ENCODE results near the gene SARDH. TPM values are rescaled to one million over a fixed set of nuclear protein-coding genes. Genes with fewer than 3 reads are reported as not detected.

Gene SARDH
- total and polyA plus RNA-seq, 2 of the 8 experiments (the other 6 are each of a cell fraction or from before 2014, with no cell fraction given), result 6.4 to 7.4 TPM

GRCh38 chr9:133777871-133778270 is 39.7 kb upstream of the SARDH start:
- H3K9ac ChIP-seq (replicated peaks in 1 of 4; ENCODE audit: extremely low read depth in 1 of 4, low read depth in 3 of 4, low read length in 3 of 4), result no peak overlapping the region
- H2BK20ac ChIP-seq (ENCODE audit: low read length), result no peak overlapping the region
- H2BK120ac ChIP-seq (replicated peaks; ENCODE audit: low read depth, low read length), result no peak overlapping the region
- no peaks in the 10 kb centered on the region for H3K9me3 ChIP-seq (ENCODE audit: insufficient read depth in 2 of 2, low read depth in 1 of 2, low read length in 1 of 2)
- H3K79me2 ChIP-seq (ENCODE audit: control insufficient read depth in 1 of 2, insufficient read depth in 2 of 2, low read length in 2 of 2), result no peaks in the 10 kb centered on the region
- no peaks in the 10 kb centered on the region for H3K79me1 ChIP-seq (ENCODE audit: low read depth, low read length)
- ChIA-PET CTCF (ENCODE audit: partially characterized antibody) (interaction anchor here (0.6 to 6.5 kb wide), 7 partner anchors 10 to 217 kb away, joined by 3 to 44 read pairs (median 6); partner anchors contain the start of gene SARDH), POLR2A (ENCODE audit: partially characterized antibody) (no interaction called here)
- H2AK5ac ChIP-seq (ENCODE audit: low read depth, low read length), result no peak overlapping the region
- H3K56ac ChIP-seq (replicated peaks; ENCODE audit: insufficient read length, low read depth, low read length), result no peak overlapping the region
- H3K4me3 ChIP-seq (ENCODE audit: extremely low read depth in 1 of 4, insufficient read depth in 2 of 4, low read depth in 3 of 4, low read length in 4 of 4), result no peak overlapping the region
- H3K14ac ChIP-seq (ENCODE audit: insufficient read length), result no peak overlapping the region
- no peak overlapping the region for H4K91ac ChIP-seq (replicated peaks; ENCODE audit: insufficient read length, low read length)
- no peak overlapping the region for H3K4me2 ChIP-seq (ENCODE audit: insufficient read depth in 1 of 2, low read depth in 2 of 2, low read length in 2 of 2)
- H3K4me1 ChIP-seq (replicated peaks in 1 of 4; ENCODE audit: control insufficient read depth in 3 of 4, insufficient read depth in 4 of 4, low read length in 3 of 4), result no peaks in the 10 kb centered on the region
- no peak overlapping the region for H3K27ac ChIP-seq (ENCODE audit: low read depth, low read length)
- no peak overlapping the region for H2BK15ac ChIP-seq (ENCODE audit: low read length)
- H2AFZ ChIP-seq (ENCODE audit: low read length), result no peak overlapping the region
- no peak overlapping the region for H4K8ac ChIP-seq (ENCODE audit: extremely low read depth, insufficient read depth, low read length)
- H3K23me2 ChIP-seq (ENCODE audit: low read depth, low read length), result no peaks in the 10 kb centered on the region
- WGBS, 2 experiments (ENCODE audit: extremely low coverage in 1 of 2, insufficient coverage in 1 of 2, insufficient read length in 1 of 2, insufficient replicate concordance in 2 of 2, low coverage in 1 of 2, low lambda C conversion rate in 2 of 2, missing lambda C conversion rate in 1 of 2), result 94% methylated on average over 14 of the region's 14 CpGs; no CpG with 5 or more reads in 1 of the 2 experiments
- H3K4ac ChIP-seq (replicated peaks; ENCODE audit: insufficient read length, low read depth, low read length), result no peak overlapping the region
- no peak overlapping the region for H3K23ac ChIP-seq (ENCODE audit: insufficient read length)
- no peak overlapping the region for H4K5ac ChIP-seq (ENCODE audit: insufficient read length, low read depth, low read length)
- no peak overlapping the region for H2BK5ac ChIP-seq (ENCODE audit: low read depth, low read length)
- DNase-seq (ENCODE audit: low read depth in 1 of 2, low spot score in 2 of 2) (no peak), FAIRE-seq (no peak)
- H2BK12ac ChIP-seq (ENCODE audit: low read depth, low read length), result no peak overlapping the region
- peaks cover 2 to 12% of the 10 kb centered on the region in 2 experiments for H4K20me1 ChIP-seq (replicated peaks in 1 of 2; ENCODE audit: control insufficient read depth in 1 of 2, insufficient read depth in 2 of 2, low read length in 2 of 2)
- no peak overlapping the region for H3K18ac ChIP-seq (ENCODE audit: extremely low read depth, low read length)
- TF ChIP-seq MAFK (IDR thresholded peaks at IDR 0.05; ENCODE audit: low read depth, low read length) (no peak), GABPA (IDR thresholded peaks at IDR 0.05; ENCODE audit: borderline replicate concordance, insufficient read depth, low read length) (no peak), KDM4A (IDR thresholded peaks at IDR 0.05; ENCODE audit: low read depth, low read length, severe bottlenecking) (no peak), CTCF (IDR thresholded peaks at IDR 0.05; ENCODE audit: control extremely low read depth in 1 of 3, insufficient read depth in 1 of 3, low read depth in 1 of 3, low read length in 3 of 3) (no peak), CHD1 (IDR thresholded peaks at IDR 0.05; ENCODE audit: low read depth, low read length) (no peak), SIX5 (IDR thresholded peaks at IDR 0.05; ENCODE audit: low read depth, low read length) (no peak), SP4 (IDR thresholded peaks at IDR 0.05; ENCODE audit: low read length) (no peak), BRCA1 (IDR thresholded peaks at IDR 0.05; ENCODE audit: low read depth, low read length) (no peak), FOSL1 (IDR thresholded peaks at IDR 0.05; ENCODE audit: insufficient read depth, low read depth, low read length) (no peak)
- TF ChIP-seq, protein P1, sequence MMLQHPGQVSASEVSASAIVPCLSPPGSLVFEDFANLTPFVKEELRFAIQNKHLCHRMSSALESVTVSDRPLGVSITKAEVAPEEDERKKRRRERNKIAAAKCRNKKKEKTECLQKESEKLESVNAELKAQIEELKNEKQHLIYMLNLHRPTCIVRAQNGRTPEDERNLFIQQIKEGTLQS (IDR thresholded peaks at IDR 0.05; ENCODE audit: insufficient read depth, low read depth, low read length), result no peak
- H3K36me3 ChIP-seq (ENCODE audit: control insufficient read depth in 2 of 4, insufficient read depth in 4 of 4, low read length in 3 of 4), result peaks cover 3 to 20% (median 12%) of the 10 kb centered on the region in 4 experiments; a peak in 6 of 8 replicates
- H3K27me3 ChIP-seq (replicated peaks in 1 of 4; ENCODE audit: control insufficient read depth in 3 of 4, extremely low read depth in 1 of 4, insufficient read depth in 3 of 4, low read length in 3 of 4), result no peaks in the 10 kb centered on the region
